Activated CD4-positive, alpha-beta T cell treated with anti-CD3 and anti-CD28 coated beads, Interleukin-2, Interleukin-4, amounts not matched to agents 100 ng/mL and 50 ng/mL, durations not matched to agents 16 hours and 8 hours (primary cell): ENCODE measurements around the gene ENOX2.

ENCODE experiments used
- DNase-seq: peaks from one replicate; pipeline ENCODE4 v3.0.0-alpha.2; 2020; ENCODE audit warnings: low spot score

The ENOX2 gene

DNA sequence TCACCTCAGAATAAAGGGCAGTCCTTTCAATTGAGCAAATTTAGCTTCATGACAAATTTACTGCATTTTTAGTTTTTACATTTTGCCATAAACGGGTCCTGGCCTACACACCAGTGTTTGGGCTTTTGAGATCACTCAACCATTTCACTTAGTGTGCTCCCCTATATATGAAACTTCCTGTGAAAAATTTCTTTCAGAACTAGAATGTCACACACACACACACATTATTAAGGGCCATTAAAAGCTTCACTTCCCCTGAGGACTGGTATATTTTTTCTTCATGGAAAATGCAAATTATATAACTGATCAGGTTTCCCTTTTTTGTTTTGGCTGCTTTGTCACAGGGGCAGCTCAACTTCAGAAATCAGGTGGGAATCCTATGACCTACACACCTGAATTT is 206.5 kb downstream of the ENOX2 start:
- DNase-seq = no peak

DNA sequence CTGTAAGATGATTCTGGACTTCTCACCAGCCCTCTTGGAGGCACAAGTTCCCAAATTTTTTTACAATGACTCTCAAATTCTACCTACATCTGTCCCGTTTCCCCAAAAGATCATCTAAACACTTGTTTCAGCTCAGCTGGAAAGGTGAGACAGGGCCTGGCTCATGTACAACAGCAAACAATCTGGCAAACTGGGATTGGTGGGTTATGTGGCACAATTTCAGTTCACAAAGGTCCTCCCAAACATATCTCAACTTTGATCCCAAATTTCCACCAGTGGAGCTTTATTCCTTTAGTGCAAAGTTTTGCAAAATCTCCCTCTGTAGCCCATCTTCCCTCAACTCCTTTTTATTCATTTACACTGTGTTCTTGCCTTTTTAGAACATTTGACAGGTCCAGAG is 207.1 kb downstream of the ENOX2 start:
- no peak for DNase-seq

DNA sequence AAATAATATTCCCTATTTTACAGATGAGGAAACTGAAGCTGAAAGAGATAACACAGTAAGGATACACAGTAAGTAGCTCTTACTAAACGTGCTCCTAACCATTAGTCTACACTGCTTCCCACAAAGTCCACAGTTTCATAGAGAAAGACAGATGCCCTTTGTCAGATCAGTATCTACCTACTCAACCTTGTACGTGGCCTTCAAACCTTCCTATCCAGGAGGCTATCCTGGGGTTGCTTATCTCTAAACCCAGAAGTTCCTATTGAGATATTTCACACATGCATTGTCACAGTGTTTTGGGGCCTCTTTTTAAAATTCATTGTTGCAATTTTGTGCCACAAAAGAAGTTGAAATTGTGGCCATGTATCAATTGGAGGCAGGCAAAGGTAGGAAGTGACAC is 208.0 kb downstream of the ENOX2 start:
- DNase-seq = no peak

DNA sequence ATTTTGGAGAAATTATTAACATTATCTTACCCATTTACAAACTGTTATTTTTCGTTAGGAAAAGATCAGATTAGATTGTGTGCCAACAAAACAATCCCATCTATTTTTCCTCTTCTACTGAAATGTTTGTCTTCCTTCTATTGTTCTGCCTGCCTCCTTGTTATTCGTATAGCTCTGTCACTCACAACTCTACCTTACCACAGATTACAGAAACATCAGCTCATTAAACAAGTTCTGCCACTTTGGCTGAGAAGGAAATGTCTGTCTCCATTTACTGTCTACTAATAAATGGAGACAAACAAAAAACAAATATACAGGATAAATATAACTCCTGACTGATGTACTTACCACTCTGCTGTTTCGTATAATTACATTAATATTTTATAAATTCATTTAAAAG is 211.4 kb downstream of the ENOX2 start:
- no peak for DNase-seq

DNA sequence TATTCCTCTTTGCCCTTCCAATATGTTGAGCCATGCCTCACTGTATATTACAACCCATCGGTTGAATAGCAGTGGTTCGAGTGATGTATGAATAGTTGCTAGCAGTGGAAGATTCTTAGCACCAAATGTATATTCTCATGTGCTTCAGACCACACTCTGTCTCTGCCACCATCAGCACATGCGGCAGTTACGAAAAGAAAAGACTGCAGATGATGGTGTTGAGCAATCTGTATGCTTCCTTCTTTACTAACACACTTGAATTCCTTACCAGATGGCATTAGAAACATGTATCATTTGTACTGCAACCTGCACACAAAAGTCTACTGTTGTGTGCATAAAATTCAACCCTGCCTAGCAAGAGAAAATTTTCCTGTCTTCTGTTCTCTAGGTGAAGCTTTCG is 214.6 kb downstream of the ENOX2 start:
- no peak for DNase-seq

DNA sequence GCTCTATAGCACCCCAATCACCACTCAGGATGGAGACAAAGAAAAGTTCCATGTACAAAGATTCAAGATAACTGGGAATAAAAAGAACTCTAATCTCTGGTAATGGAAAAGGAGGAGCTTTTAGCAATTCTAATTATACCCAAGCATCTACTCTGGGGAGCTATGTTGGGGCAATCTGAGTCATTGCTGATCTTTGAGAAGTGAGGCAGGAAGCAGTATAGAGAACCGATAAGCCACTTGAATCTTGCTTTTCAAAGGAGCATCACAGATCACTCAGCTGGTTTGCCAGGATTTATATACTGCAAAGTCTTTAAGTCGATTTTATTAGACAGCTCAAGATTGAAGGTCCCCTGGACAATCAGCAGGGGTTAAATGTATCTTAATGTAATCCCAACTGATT is 220.0 kb downstream of the ENOX2 start:
- DNase-seq = no peak

DNA sequence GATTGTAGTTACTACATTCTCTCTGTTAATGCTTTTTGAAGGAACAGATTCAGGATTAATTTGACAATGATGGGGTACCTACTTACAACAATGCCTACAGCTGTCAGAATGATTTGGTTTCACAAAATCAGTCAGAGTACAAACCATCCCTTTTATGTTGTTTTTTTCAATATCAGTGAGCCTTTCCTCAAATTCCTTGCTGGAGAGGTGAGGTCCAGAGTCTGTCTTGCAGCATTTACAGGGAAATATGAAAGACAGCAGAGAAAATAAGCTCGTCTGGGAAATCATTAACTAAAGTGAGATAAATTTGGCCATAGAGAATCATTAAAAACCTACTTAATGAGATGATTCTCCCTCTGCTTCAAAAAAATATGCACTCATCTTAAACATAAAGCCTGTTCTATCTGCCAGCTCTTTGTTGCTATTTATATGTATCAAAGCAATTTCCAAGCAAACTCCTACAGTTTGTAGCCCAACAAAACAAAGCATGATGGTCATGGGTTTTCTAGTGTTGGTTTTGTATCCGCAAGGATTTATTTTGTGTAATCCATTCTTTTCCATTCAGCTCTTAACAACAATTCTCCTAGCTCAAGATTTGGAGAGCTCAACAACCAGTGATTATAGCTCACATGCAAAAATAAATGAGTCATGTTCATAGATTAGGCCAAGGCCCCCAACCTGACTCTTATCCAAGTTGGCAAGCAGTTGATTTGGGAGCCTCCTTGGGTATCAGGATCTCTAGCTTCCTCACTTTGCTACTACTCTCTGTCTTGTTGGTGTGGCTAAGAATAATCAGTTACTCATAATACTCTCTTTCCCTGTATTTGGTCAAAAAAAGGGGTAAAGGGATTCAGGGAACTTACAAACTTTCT is 222.6 kb downstream of the ENOX2 start:
- no peak for DNase-seq

DNA sequence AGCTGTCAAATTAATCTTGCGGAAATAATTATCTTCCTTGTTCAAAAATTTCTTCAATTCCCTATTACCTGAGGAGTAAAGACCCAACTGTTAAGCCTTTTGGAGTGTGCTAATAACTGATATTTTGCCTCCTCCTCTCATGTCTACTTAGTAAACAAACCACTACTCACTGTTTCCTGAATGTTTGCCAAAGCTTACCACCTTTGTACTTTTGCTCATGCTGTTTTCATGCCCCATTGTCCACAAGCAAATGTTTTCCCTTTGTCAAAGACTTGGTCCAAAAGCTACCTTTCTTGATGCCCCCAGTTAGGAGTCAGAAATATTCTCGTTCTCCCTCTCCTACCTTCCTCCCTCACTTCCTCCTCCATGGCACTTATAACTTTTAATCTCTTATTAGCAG is 226.1 kb downstream of the ENOX2 start:
- no peak for DNase-seq

DNA sequence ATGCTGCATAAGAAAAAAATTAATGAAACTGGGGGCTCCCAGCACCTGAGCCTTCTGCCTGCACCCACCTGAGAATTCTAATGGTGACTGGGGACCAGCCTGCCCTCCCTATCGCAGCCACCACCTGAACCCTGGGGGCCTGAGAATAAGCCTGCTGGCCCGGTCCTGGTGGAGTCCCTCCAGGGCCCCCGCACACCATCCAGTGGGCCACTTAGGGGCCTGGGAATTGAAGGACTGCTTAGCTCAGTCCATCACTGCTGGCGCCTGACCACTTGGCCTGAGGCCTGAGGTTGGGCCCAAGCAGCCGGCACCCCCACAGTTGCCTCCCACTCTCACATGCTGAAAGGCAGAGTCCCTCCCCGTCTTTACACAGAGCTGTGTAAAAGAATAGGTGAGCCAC is 230.8 kb downstream of the ENOX2 start:
- DNase-seq = no peak

DNA sequence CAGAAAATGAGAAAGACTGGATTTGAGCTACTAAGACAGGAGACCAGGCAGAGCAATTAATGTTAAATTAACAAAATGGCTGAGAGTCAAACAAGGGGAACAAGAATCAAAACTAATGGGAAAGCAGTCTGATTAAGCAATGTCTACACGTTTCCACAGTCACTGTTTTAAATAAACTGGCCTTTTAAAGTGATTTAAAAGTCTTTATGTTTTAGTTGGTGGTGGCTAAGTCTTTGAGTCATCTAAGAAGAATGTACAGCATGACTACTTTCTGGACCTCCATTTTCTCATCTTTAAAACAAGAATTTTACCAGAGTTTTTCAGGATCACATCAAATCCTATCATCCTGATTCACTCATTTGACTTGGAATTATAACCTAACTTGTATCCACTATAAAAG is 233.8 kb downstream of the ENOX2 start:
- DNase-seq = no peak

DNA sequence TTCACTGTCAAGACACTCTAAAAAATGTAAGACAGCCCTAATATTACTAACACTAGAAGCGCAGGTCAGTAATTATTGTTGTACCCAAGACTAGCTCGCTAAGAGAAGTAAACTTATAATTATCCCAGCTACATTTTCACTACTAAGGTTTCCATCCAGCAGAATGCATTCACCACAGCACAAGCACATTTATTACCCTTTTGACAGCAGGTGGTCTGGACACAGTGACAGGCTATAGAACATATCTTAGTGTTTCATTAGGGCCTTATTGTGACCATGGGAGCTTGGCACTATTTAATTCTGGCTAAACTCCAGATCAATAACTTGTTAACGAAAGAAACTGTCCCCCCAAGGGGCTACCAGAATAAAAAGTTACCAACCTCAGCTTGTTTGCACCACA is 237.7 kb downstream of the ENOX2 start:
- no peak for DNase-seq

DNA sequence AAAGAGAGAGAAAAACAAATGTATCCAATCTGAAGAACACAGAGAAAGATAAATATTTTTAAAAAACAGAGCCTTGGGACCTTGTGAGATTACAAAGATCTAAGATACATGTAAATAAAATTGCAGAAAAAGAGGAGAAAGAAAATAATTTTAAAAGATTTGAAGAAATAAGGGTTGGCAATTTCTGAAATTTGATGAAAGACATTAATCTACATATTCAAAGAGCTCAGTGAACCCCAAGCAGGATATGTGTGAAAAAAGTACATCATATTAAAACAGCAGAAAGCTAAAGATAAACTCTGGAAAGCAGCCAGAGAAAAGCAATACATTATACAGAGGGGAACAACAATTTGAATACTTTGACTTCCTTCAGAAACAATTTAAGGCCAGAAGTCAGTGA is 244.7 kb downstream of the ENOX2 start:
- DNase-seq = no peak

DNA sequence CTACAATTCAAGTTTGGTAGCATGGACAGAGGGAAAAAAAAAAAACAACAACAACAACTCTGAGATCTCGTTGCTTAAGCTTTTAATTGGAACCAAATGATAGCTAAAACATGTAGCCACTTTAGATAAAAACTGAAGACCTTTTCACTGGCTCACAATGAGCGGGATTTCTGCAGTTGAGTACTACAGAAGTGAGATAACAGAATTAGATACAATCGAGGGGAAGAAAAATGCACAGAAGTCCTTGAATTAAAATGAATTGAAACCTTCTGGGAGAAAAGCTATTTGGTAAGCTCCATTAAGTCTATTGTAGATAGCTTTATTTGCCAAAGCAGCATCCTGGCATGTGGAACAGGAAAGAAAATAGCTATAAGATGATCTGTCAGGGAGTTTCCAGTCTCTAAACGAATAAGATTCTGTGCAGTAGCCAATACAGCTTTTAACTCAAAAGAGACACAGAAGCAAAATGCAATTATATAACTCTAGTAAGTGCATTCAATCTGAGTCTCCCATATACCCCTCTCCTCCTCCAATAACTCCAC is 248.5 kb downstream of the ENOX2 start:
- no peak for DNase-seq

DNA sequence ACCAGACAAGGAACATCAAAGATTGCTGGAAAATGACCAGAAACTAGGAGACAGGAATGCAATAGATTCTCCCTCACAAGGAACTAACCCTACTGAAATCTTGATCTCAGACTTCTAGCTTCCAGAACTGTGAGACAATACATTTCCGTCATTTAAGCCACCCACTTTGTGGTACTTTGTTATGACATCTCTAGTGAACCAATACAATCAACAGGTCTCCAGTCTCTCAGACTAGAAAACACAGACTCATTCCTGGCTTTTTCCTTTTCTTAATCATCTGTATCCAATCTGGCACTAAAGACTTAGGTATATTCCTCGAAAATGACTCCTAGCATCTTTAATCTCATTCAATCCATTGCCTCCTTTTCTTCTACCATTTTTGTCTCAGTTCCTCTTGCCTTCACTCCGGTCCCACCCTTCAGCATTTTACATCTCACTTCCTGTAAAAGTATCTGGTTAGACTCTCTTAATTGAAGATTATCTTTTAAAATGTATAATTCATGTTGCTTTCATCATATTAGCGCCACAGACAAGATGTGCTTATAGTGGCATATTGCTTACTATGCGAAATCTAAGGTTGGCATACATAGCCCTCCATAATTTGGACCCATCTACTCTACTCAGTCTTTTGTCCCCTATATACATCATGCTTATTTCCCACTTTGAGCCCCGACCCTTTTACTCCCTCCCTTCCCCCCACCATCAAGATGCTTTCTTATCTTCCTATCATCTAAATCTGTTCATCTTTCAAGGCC is 250.0 kb downstream of the ENOX2 start:
- no peak for DNase-seq

DNA sequence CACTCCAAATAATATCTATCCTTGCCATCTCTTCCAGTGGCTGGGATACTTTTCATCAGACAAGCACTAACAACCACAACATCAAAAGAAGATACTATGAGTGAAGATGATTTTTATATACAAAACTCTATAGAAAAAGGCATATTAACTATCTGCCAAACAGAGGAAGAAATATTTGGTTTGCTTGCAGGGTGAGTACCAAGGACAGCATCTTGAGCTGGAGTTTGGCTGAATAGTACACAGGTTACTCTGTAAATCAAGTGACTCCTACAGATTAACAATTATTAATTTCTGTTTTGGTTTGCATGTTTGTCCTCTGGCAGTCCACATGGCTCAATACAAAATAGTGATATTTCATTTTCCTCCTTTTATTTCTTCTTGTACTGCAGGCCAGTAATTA is 253.3 kb downstream of the ENOX2 start:
- DNase-seq = no peak

DNA sequence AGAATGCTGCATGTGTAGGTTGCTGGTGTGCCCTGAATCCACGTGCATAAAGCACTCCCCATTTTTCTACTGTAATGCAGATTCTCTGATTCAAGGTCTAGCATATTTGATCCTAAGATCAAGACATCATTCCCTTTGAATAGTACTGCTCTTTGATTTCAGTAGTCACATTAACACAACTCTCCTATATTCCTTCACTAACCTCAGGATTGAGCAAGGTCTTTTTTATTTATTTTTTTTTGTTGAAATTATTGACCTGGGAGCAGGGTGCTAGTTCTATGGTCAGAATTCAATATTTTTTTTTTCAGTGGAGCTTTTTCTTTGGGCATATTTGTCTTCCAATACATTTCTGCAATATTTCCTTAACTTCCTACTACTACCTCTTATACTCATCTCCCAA is 255.5 kb downstream of the ENOX2 start:
- no peak for DNase-seq

DNA sequence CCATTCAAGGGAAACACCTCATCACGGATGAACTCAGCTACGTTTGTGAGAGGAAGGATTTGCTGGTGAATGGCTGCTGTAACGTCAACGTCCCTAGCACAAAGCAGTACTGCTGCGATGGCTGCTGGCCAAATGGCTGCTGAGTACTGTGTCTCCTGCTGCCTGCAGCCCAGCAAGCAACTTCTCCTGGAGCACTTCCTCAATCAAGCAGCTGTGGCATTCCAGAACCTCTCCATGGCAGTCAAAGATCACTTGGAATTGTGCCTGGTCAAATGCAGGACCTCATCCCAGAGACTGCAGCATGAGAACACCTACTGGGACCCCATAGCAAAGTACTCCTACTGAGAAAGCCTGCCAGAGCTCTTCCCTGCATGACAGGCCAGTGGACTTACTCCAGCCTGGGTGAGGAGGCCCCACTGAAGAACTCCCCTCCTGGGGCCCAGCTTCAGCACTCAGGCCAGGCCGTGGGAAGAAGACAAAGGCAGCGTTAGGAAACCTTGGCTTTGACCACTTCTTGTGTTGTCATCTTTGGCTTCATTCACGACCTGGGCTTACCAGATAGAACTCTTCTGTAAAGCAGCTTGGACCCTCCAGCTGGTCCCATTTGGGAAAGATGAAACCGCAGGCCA is 256.9 kb downstream of the ENOX2 start:
- no peak for DNase-seq

DNA sequence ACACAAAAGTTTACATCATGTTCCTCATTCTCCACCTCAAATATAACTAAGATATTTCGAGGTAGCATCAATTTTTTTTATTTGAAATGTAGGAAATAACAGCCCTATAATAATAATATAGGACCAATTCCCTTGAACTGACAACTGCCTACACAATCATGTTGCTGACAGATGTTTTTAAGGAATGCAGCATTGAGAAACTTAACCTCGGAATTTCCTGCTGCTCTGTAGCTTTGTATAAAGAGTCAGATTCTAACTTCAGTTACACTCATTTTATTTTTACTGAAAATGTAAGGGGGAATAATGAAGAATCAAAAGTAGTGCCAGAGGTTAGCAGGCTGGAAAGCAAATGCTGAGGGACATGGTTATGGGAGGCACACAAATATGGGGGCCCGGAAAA is 265.4 kb downstream of the ENOX2 start:
- no peak for DNase-seq

DNA sequence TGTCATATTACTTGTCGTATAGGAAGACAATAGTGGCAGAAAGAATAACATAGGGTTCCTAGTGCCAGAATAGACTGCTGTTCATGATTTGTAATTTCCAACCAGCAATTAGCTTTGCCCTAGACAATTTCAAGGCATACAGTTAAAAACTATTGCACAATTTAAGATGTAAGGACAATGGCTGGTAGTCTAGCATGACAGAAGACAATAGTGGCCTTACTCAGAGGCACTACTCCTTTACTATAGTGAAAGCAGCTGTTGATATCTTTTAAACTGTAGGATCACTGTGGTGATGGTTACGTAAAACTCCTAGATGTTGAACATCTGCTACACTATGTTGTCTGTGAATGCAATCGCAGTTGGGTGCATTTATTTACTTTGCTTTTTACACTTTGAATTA is 266.7 kb downstream of the ENOX2 start:
- DNase-seq = no peak

DNA sequence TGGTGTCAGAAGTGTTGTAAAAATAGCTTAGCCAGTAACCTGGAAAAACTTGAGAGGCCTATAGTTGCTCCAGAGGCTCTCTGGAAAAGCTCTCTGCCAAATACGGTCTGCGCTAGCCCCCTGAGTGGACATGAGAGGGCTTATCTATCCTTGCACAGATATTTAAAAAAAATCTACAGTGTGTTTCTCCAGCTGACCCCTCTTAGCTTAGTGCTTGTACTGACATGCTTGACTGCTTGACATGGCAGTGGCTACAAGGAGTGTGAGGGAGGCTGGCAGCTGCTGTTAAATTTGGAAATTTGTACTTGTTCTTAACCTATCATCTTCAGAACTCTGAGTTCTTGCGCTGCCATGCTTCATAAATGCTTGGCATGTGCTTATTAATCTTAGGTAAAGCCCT is 272.0 kb downstream of the ENOX2 start:
- no peak for DNase-seq

DNA sequence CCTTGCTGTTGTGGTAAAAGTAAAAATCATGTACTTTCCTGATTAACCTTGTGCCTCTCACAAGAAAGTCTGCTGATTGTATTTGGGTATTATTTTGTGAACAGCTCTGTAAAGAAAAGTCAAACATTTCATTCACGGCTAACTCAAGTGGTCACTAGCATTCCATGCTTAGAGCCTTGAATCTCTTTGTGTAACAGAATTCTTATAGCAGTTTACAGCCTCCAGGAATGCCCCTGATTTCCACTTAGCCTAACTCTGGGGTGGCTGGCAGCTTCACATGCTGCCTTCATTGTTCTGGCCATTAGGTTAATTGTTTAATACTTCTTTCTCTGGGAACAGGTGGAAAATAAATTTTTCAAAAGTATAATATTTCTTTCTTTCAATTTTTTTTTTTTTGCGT is 274.5 kb downstream of the ENOX2 start:
- DNase-seq = no peak

DNA sequence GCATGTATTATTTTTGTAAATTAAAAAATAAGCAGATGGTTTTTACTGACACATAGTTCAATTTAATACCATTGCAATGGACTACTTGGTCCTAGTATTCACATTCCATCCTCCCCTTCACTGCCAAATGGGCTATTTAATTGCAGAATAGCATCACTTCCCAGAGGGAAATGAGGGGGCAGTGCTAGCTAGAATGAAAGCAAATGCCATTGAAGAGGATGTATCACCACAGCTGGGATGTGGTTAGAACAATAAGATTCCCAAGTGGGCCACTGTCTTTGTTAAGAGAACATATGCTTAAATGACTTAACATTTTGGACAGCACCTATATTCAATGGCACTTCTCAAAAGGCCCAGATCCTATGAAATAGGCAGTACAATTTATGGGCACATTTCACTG is 276.5 kb downstream of the ENOX2 start:
- no peak for DNase-seq

DNA sequence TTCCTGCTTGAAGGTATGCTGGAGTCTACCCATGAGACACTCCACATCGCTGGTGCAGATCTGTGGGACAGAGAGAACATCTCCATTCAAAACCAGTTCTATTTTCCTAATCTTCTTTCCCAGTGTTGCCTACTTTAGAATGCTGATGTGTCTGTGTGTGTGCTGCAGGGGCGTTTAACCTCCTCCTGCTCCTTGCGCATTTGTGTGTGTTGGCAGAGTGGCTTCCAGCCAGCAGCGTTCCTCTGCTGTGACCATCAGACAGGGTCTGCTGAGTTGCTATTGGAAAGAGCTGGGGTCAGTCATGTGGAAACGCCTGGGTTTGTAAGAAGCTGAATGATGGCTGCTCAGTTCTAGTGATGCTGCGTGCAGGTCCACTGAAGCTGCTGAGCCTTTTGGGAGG is 277.6 kb downstream of the ENOX2 start:
- no peak for DNase-seq
